ENCODE data around the gene RAMAC.

Gene RAMAC

DNA sequence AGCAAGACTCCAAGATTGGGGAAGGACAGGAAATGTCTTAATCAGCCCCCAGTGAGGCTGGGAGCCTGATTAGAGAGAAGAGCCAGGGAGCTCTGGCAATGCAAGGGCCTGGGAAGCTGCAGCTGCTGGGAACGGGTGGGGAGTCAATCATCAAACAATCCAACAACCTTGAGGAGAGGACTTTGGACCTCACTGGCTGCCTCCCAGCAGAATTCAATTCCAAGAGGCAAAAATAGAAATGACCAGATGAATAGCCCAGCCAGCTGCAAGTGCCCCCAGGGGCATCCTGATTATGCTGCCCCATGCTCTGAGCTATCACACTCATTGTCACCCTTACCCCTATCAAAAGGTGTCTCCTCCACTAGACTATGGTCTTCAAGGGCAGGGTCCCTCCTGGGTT is 27.4 kb upstream of the RAMAC start:
- no peak for ATAC-seq
- H3K4me1 Mint-ChIP-seq: no peaks in the 10 kb centered on the region
- no peaks in the 10 kb centered on the region for H3K36me3 Mint-ChIP-seq
- H3K27ac Mint-ChIP-seq: no peak overlapping the region
- no peak overlapping the region for H3K4me3 Mint-ChIP-seq
- no peak for DNase-seq (ENCODE audit: low spot score in 2 of 2)
- H3K9me3 Mint-ChIP-seq: no peaks in the 10 kb centered on the region

DNA sequence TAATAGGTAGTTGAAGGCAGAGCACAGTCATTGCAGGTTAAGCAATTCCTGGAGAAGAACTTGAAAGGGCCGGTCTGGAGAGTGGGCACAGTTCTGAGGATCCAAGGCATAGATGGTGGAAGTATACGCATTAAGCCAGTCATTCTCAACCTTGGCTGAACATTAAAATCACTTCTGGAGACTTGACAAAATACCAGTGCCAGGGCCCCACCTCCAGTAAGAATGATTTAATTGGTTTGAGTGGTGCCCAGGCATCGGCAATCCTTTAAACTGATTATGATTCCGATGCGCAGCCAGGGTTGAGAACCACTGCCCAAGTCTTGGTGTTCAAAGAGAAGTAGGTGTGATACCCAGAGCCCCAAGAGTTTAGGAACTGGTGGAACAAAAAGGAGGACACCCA is 26.6 kb upstream of the RAMAC start:
- Mint-ChIP-seq H3K27ac (no peak overlapping the region), H3K9me3 (no peaks in the 10 kb centered on the region), H3K4me3 (no peak overlapping the region), H3K4me1 (no peaks in the 10 kb centered on the region), H3K36me3 (no peaks in the 10 kb centered on the region)
- ATAC-seq (no peak), DNase-seq (ENCODE audit: low spot score in 2 of 2) (no peak)

DNA sequence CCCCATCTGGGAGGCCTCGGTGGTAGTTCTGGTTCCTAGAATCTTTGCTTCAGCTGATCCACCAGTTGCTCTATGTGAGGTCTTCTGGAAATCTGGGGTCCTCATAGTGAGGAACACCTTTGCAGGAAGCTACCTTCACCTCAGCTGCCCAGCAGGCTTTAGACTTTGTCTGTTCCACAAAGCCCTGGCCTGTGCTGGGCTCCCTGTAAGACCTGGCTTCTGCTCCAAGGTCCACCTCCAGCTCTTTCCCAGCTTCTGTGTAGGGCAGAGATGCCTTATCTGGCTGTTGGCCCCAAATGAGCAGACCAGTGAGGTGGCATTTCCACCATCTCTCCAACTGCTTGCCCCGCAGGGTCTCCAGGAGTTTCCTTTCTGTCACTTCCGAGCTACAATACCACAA is 25.2 kb upstream of the RAMAC start:
- DNase-seq (ENCODE audit: low spot score in 2 of 2) (no peak), ATAC-seq (no peak)
- no peaks in the 10 kb centered on the region for H3K36me3 Mint-ChIP-seq
- H3K4me1 Mint-ChIP-seq: peaks cover 2% of the 10 kb centered on the region
- H3K27ac Mint-ChIP-seq: no peak overlapping the region
- H3K9me3 Mint-ChIP-seq: no peaks in the 10 kb centered on the region
- no peak overlapping the region for H3K4me3 Mint-ChIP-seq

DNA sequence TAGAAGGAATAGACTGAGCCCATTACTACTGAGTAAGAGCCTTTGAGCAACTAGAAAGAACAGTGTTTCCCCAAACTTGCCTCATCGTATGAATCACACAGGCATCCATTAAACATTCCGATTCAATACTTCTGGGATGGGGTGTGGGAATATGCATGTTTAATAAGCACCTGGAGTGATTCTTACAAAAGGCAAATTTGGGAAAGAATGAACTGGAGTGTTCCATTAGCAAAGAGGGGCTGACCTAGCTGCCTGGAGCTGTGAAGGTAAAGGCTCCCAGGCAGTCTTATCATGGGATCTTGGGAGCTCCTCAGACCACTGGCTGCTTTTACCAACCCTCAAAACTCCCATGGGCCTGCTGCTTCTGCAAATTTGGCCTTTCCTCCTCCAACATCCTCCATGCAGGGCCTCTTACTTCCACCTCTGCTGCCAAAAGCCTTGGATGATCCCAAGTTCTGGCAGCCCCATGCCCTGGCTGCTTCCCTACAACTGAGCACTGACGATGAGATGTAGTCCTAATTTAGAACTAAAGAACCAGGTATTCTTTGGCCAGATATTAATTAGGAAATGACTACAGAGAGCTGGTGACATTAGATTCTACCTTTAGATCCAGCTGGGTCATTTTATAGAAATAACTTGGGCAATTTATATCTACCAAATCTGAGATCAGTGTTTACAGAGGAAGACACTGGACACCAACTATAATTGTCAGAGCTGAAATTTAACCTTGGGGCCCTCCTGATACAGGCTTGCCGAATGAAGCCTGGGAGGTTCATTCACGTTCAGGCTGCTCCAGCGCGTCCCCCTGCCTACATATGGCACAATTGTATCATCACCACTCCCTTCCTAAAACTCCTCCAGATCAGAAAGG is 22.3 kb upstream of the RAMAC start:
- ATAC-seq (no peak), DNase-seq (ENCODE audit: low spot score in 2 of 2) (no peak)
- H3K9me3 Mint-ChIP-seq: no peaks in the 10 kb centered on the region
- H3K36me3 Mint-ChIP-seq: no peaks in the 10 kb centered on the region
- H3K4me3 Mint-ChIP-seq: no peak overlapping the region
- H3K4me1 Mint-ChIP-seq: peaks cover 20% of the 10 kb centered on the region
- H3K27ac Mint-ChIP-seq: no peak overlapping the region

DNA sequence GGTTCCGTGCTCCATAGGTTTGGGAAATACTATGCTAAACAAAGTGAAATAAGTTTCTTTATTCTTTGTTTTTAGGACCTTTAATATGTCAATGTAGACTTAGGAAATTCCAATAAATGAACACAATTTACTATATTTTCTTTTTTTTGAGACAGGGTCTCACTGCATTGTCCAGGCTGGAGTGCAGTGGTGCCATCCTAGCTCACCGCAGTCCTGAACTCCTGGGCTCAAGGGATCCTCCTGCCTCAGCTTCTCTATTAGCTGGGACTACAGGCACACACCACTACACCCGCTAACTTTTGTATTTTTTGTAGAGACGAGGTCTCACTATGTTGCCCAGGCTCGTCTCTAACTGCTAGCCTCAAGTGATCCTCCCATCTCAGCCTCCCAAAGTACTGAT is 21.1 kb upstream of the RAMAC start:
- DNase-seq (ENCODE audit: low spot score in 2 of 2) (no peak), ATAC-seq (no peak)
- peaks cover 20% of the 10 kb centered on the region for H3K4me1 Mint-ChIP-seq
- H3K9me3 Mint-ChIP-seq: no peaks in the 10 kb centered on the region
- no peaks in the 10 kb centered on the region for H3K36me3 Mint-ChIP-seq
- H3K27ac Mint-ChIP-seq: no peak overlapping the region
- H3K4me3 Mint-ChIP-seq: no peak overlapping the region

DNA sequence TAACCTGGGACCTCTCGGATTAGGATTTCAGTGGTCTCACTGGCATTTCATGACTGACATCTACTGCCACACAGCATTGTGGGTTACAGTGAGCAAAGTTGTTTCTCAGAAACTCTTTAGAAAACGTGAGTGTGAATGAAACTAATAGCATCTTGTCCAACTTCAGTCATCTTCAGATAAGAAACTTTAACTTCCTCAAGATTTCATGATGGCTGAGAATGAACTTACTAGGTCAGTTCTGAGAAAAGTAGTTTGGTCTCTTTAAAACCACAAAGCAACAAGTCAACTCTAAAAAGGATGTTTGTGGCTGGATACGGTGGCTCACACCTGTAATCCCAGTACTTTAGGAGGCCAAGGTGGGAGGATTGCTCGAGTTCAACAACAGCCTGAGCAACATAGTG is 19.3 kb upstream of the RAMAC start:
- H3K4me3 Mint-ChIP-seq: no peak overlapping the region
- no peak overlapping the region for H3K27ac Mint-ChIP-seq
- DNase-seq (ENCODE audit: low spot score in 2 of 2): peak in 1 of 2 donors; percentile 73
- H3K36me3 Mint-ChIP-seq: no peaks in the 10 kb centered on the region
- H3K4me1 Mint-ChIP-seq: peaks cover 20% of the 10 kb centered on the region
- peak; percentile 94 for ATAC-seq
- no peaks in the 10 kb centered on the region for H3K9me3 Mint-ChIP-seq

DNA sequence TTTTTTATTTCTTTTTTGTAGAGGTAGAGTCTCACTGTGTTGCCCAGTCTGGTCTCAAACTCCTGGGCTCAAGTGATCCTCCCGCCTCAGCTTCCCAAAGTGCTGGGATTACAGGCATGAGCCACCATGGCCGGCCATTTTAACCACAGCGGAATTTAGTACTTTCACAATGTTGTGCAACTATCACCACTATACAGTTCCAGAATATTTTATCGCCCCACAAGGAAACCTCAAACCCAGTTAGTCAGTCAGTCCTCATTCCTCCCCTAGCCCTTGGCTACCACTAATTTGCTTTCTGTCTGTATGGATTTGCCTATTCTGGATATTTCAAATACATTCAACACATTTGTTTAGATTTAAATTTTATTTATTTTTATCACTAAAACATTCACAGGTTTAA is 17.9 kb upstream of the RAMAC start:
- no peak for DNase-seq (ENCODE audit: low spot score in 2 of 2)
- H3K4me1 Mint-ChIP-seq: peaks cover 20% of the 10 kb centered on the region
- no peak overlapping the region for H3K27ac Mint-ChIP-seq
- no peak for ATAC-seq
- H3K4me3 Mint-ChIP-seq: no peak overlapping the region
- no peaks in the 10 kb centered on the region for H3K36me3 Mint-ChIP-seq
- H3K9me3 Mint-ChIP-seq: no peaks in the 10 kb centered on the region

DNA sequence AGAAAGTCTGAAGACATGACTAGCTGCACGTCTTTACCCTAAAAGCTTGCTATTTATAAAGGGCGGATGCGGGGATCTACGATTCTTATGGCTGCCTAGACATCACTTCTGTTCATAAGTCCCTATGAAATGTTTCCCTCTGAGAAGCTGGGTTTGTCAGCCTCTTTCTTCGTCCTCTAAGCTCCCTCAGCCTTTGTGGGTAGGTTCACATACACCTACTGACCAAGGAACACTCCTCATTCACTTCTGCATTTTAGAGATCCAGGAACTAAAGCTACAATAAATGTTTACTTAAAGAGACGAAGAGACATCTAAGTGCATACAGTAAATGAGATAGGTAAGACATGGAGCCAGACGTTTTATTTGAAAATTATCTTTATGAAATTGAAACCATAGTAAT is 16.7 kb upstream of the RAMAC start:
- no peak overlapping the region for H3K27ac Mint-ChIP-seq

DNA sequence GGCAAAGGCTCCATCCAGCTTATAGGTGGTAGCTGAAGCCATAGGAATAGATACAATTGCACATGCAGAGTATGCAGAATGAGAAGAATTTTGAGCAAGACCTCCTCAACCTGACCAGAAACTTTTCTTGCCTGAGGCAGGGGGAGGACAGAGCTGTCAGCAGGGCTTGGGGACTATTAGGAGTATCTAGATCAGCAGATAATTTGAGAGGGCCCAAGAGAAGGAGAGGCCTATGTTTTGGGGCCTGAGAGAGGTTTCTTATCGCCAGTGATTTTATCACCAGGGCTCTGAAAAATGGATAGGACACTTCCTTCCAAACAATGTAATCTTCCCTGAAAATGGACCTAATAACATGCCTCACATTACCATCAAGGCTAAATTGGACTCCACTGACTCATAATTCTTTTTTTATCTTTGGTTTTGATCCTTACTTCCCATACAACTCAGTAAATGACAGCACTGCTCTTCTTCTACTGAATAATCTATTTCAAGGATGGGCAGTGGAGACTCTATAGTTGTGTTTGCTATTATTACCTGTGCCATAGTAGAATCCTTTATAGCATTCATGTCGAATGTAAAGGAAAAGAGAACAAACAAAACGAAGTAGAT is 15.8 kb upstream of the RAMAC start:
- peaks cover 20% of the 10 kb centered on the region for H3K4me1 Mint-ChIP-seq

More for the DNA sequence above, 16.7 kb upstream of the RAMAC start:
- Mint-ChIP-seq H3K36me3 (no peaks in the 10 kb centered on the region), H3K4me1 (peaks cover 20% of the 10 kb centered on the region), H3K4me3 (no peak overlapping the region), H3K9me3 (no peaks in the 10 kb centered on the region)
- ATAC-seq (no peak), DNase-seq (ENCODE audit: low spot score in 2 of 2) (no peak)

DNA sequence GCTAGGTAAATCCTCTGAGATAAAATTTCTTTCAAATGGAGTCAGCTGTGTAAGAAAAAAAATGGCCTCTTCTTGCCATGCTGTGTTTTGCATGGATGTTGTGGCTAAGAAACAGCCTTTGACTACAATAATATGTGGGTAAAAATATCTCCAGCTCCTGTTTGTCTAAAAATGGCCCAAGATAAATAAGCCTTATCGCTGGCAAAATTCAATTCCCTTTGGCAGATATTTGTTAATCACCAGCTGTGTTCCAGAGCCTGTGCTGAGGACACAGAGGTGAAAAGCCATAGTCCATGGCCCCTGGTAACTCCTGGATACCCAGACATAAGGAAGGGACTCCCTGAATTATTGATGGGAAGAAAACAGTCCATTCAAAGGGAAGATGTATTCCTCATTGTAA is 15.3 kb upstream of the RAMAC start:
- Mint-ChIP-seq H3K4me1 (peaks cover 19% of the 10 kb centered on the region), H3K9me3 (no peaks in the 10 kb centered on the region), H3K27ac (no peak overlapping the region), H3K4me3 (no peak overlapping the region), H3K36me3 (no peaks in the 10 kb centered on the region)
- ATAC-seq: no peak
- no peak for DNase-seq (ENCODE audit: low spot score in 2 of 2)

More for the DNA sequence above, 15.8 kb upstream of the RAMAC start:
- Mint-ChIP-seq H3K4me3 (no peak overlapping the region), H3K36me3 (no peaks in the 10 kb centered on the region), H3K27ac (no peak overlapping the region), H3K9me3 (no peaks in the 10 kb centered on the region)
- DNase-seq (ENCODE audit: low spot score in 2 of 2) (no peak), ATAC-seq (no peak)

DNA sequence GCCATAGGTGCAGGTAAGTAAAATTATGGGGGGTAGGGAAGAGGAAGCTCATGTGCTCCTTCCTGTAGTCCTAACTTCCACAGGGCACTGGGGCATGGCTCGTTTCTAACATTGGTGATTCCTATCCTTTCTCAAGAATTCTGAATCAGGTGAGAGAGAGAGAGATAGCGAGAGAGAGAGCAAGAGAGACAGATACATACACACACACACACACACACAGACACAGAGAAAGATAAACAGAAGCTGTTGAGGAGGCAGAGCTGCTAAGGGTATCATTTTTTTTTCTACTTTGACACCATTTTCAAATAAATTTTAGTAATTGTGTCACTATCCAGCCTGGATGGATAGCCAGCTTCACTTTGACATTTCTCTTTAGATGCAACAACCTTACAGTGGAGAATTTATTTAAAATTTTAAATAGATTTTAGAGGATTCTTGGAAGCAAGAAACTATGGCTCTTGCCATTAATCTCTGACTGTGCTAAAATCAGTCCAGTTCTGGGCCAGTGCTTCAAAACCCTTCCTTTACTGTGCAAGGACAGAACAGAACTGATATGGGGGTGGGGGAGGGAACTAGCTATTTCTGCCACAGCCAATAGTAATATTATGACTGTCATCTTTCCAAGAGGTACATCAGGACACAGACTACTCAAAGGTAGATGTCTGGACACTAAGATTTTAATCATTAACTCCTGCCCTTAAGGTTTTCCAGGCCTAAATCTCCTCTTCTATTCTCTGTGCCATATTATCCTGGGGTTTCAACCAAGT is 14.6 kb upstream of the RAMAC start:
- Mint-ChIP-seq H3K9me3 (no peaks in the 10 kb centered on the region), H3K4me1 (peaks cover 12% of the 10 kb centered on the region), H3K4me3 (no peak overlapping the region), H3K36me3 (no peaks in the 10 kb centered on the region), H3K27ac (no peak overlapping the region)
- ATAC-seq (no peak), DNase-seq (ENCODE audit: low spot score in 2 of 2) (no peak)

DNA sequence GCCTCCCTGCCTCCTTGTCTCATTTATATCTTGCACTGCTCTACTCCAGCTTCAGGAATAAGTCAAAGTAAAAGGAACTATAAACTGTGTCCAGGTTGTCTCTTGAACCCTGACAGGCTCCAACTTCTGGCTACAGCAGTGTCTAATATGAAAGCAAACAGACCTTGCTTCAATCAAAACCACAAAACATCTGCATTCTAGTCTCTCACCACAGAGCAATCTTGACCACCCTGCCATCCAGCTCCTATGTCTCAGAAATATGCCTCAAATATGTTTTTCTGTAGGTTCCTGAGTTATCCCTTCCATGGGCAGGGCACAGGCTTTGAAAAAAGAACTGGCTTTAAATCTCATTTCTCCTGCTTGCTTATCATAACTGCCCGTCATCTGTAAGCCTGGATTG is 13.0 kb upstream of the RAMAC start:
- Mint-ChIP-seq H3K4me1 (no peaks in the 10 kb centered on the region), H3K27ac (no peak overlapping the region), H3K36me3 (no peaks in the 10 kb centered on the region), H3K9me3 (no peaks in the 10 kb centered on the region), H3K4me3 (no peak overlapping the region)
- ATAC-seq (no peak), DNase-seq (ENCODE audit: low spot score in 2 of 2) (no peak)

DNA sequence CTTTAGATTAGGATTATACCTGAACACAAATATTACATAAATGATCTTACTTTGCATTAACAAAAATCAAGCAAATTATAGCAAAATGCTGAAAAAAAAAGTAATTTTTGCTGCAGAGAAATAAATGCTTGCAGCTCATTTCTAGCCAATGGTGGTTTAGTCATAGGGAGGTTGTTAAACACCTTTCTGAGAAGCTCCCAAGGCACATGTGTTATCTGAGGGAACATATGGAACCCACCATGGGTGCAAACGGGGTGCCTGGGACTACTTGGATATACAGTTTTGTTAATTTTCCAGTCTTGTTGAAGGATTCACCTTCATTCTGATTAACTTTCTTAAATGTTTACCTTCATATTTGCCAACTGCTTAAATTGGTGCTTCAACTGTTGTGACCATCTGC is 8.9 kb upstream of the RAMAC start:
- Mint-ChIP-seq H3K4me1 (no peaks in the 10 kb centered on the region), H3K4me3 (no peak overlapping the region), H3K36me3 (no peaks in the 10 kb centered on the region), H3K9me3 (no peaks in the 10 kb centered on the region), H3K27ac (no peak overlapping the region)
- DNase-seq (ENCODE audit: low spot score in 2 of 2) (no peak), ATAC-seq (no peak)

DNA sequence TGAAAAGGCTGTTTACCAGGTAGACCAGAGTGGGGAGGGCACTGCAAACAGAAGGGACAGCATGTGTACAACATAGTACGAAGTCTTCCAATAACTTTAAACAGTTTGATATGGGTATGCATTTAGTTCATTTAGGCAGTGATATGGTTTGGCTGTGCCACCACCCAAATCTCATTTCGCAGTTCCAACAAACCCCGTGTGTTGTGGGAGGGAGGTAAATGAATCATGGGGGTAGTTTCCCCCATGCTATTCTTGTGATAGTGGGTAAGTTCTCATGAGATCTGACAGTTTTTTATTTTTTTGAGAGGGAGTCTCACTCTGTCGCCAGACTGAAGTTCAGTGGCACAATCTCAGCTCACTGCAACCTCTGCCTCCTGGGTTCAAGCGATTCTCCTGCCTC is 7.6 kb upstream of the RAMAC start:
- no peaks in the 10 kb centered on the region for H3K9me3 Mint-ChIP-seq
- no peak overlapping the region for H3K4me3 Mint-ChIP-seq
- peak; percentile 65 for ATAC-seq
- no peaks in the 10 kb centered on the region for H3K36me3 Mint-ChIP-seq
- no peak for DNase-seq (ENCODE audit: low spot score in 2 of 2)
- H3K4me1 Mint-ChIP-seq: no peaks in the 10 kb centered on the region
- H3K27ac Mint-ChIP-seq: no peak overlapping the region

DNA sequence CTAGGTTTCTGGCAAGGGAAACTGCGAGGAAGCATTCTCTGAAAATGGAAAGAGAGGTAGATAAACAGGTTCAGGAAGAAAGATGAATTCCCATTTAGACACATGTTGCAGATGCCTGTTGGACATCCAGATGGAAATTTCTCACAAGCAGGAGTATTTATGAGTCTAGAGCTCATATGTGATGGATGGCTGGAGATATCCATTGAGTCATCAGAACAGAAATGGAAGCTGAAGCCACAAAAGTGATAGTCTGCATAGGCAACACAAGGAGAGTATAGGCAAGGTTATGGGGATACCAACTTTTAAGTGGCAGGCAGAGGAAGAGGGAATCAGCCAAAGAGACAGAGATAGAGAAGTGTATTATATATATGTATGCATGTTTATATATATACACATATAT is 6.3 kb upstream of the RAMAC start:
- no peak for DNase-seq (ENCODE audit: low spot score in 2 of 2)
- H3K27ac Mint-ChIP-seq: no peak overlapping the region
- H3K4me1 Mint-ChIP-seq: peaks cover 6% of the 10 kb centered on the region
- H3K9me3 Mint-ChIP-seq: no peaks in the 10 kb centered on the region
- ATAC-seq: no peak
- H3K4me3 Mint-ChIP-seq: no peak overlapping the region
- H3K36me3 Mint-ChIP-seq: no peaks in the 10 kb centered on the region

DNA sequence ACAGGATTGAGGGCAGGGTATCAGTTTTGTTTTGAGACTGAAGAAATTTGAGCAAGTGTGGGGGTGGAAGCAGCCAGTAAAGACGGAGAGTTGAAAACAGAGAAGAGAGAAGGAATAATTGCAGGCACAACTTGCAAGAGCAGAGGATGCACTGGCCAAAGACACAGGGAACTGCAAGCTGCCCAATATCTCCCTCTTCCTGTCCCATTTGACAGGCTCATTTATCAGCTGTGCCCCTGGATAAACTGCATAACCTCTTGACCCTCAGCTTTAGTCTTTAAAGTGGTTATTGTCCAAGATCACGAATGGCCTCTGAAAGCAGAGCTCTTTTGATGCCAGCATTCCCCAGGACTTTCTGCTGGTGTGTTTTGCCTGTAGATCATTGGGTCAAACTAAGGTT is 5.0 kb upstream of the RAMAC start:
- H3K4me1 Mint-ChIP-seq: peaks cover 19% of the 10 kb centered on the region
- no peak overlapping the region for H3K4me3 Mint-ChIP-seq
- DNase-seq (ENCODE audit: low spot score in 2 of 2) (no peak), ATAC-seq (no peak)
- H3K36me3 Mint-ChIP-seq: peaks cover 9% of the 10 kb centered on the region
- no peak overlapping the region for H3K27ac Mint-ChIP-seq
- H3K9me3 Mint-ChIP-seq: peaks cover 2% of the 10 kb centered on the region

Data from stimulated activated effector memory CD8-positive, alpha-beta T cell treated with anti-CD3 and anti-CD28 coated beads, Interleukin-12 subunit alpha, Interleukin-12 subunit beta, amount 100 ng/mL, for 72 hours (primary cell).